ENCODE data around the gene SMC1B.
A peak's percentile ranks its signal among the peaks of the same experiment; 100 is the strongest.
"Not testable (repeated sequence)": the region's sequence is repeated elsewhere in the genome, so short reads cannot be mapped to it uniquely, and the experiment has no call there.

SMC1B gene

GRCh38 chr22:45442116-45442515, 28.7 kb upstream of the SMC1B start:
- DNase-seq: no peak

GRCh38 chr22:45441138-45441537, 27.7 kb upstream of the SMC1B start:
- DNase-seq: peak; percentile 23 to 40

DNA sequence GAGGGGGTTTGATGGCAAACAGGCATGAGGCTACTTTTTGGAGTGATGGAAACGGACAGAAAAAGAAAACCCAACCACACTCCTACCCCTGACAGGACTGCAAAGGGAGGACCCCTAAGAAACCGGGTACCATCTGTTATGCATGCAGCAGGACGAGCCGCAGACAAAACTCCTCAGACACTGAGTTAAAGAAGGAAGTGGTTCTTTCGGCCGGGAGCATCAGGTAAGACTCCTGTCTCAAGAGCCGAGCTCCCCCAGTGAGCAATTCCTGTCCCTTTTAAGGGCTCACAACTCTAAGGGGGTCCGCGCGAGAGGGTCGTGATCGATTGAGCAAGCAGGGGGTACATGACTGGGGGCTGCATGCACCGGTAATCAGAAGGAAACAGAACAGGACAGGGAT, 27.3 kb upstream of the SMC1B start:
- not testable (repeated sequence) for DNase-seq

DNA sequence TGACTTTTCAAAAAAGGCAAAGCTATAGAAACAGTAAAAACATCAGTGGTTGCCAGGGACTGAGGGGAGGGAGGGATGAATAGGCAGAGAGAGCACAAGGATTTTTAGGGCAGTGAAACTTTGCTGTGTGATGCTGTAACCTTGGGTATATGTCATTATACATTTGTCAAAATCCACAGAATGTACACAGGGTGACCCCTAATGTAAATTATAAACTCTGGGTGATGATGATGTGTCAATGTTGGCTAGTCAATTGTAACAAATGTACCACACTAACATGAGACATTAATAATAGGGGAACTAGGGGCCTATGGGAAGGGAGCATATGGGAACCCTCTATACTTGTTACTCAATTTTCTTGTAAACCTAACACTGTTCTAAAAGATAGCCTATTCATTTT, 24.9 kb upstream of the SMC1B start:
- no peak for DNase-seq

DNA sequence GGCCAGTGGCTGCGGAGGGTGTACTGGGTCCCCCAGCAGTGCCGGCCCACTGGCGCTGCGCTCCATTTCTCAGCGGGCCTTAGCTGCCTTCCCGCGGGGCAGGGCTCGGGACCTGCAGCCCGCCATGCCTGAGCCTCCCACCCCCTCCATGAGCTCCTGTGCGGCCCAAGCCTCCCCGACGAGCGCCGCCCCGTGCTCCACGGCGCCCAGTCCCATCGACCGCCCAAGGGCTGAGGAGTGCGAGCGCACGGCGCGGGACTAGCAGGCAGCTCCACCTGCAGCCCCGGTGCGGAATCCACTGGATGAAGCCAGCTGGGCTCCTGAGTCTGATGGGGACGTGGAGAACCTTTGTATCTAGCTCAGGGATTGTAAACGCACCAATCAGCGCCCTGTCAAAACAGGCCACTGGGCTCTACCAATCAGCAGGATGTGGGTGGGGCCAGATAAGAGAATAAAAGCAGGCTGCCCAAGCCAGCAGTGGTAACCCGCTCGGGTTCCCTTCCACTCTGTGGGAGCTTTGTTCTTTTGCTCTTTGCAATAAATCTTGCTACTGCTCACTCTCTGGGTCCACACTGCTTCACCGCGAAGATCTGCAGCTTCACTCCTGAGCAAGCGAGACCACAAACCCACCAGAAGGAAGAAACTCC, 23.6 kb upstream of the SMC1B start:
- not testable (repeated sequence) for DNase-seq

- DNase-seq: peak; percentile 83 to 84
Observed at GRCh38 chr22:45435544-45436139, 22.2 kb upstream of the SMC1B start.

DNA sequence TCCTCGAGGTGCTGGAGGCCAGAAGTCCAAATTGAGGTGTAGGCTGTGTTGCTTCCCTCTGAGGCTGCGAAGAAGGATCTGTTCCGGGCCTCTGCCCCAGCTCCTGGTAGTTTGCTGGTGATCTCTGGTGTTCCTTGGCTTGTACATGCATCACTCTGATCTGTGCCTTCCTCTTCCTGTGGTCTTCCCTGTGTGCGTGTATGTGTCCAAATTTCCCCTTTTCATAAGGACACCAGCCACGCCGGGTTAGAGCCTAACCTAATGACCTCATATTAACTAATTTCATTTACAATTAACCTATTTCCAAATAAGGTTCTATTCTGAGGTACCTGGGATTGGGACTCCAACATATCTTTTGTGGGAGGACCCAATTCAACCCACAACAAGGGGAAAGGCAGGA, 21.6 kb upstream of the SMC1B start:
- DNase-seq: no peak

- no peak for DNase-seq
Observed at GRCh38 chr22:45430871-45431270, 17.5 kb upstream of the SMC1B start.

DNA sequence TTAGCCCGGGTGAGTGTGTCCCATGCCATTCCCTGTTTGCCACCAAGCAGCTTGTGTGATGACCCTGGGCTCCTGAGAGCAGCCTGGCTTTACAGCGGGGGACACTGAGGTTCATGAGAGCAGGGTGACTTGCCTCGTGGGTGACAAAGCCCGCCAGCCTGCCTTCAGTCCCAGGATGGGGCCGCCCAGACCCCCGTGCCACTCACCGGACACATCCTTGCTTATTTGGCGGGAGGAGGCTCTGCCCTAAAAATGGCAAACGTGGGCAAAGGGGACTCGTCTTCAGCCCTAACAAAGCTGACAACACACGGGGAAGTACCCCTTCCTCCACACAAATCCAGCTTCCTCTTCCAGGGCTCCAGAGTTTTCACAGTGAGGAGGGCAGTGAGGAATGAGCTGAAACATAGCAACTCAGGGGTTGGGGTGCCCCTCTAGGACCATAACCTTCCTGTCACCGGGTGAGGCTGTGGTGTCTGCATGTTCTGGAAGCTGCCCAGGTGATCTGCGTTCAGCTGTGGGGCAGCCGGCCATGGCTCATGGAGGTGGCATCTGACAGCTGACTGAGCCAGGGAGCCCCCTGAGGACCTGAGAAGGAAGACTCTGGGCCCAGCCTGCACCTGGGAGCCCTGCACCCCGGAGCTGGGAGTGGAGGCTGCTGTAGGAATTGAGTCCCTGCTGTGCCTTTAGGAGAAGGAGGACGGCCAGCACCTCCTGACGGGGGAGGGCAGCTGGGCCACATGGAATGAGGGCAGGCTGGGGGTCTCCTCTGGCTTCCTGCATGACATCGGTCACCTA, 16.8 kb upstream of the SMC1B start:
- no peak for DNase-seq

DNA sequence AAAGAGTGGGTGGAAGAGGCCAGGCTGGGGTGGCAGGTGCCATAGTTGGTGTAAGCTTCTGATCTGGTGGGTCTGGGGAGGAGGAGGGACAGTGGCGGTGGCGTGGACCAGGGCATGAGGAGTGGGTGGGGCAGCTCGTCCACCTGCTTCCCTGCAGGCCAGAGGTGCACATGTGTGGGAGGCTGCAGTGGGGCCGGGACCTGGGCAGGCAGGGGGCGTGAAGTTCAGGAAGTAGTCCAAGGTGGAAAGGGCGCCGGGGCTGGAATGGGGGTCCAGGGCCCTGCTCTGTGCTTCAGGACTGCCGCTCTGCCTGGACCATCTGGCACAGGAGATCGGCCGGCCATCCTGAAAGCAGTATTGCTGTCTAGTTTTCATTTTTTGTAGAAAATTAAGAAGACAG, 16.0 kb upstream of the SMC1B start:
- DNase-seq: no peak

GRCh38 chr22:45428391-45429385, 15.3 kb upstream of the SMC1B start:
- no peak for DNase-seq

DNA sequence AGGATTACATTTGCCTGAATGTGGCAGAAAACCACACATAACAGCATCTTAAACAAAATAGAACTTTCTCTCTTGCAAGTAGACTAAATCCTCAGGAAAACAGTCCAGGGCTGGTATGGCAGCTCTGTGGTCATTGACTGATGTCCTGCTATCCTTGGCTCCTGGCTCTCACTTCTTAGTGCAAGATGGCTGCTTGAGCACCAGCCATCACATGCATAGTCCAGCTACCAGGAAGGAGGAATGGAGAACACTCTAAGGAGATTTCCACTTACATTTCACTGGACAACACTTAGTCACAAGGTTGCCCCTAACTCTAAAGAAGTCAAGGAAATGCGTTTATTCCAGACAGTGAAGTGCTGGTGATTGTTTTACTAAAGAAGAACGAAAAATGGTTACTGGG, 13.7 kb upstream of the SMC1B start:
- DNase-seq: no peak

DNA sequence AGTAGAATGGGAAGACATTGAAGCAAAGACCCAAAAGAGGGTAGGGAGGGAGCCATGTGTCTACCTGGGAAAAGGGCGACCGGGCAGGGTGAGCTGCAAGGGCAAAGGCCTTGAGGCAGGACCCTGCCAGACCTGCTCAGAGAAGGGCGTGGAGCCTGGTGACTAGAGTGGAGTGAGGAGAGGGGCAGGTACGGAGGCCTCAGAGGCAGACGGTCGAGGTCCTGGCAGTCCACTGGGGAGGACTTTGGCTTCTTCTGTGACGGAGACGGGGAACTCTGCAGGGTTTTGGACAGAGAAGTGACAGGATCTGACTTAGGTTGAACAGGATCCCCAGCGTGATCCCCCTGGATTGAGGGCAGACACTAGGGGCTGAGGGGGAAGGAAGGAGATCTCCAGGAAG, 13.0 kb upstream of the SMC1B start:
- no peak for DNase-seq

DNA sequence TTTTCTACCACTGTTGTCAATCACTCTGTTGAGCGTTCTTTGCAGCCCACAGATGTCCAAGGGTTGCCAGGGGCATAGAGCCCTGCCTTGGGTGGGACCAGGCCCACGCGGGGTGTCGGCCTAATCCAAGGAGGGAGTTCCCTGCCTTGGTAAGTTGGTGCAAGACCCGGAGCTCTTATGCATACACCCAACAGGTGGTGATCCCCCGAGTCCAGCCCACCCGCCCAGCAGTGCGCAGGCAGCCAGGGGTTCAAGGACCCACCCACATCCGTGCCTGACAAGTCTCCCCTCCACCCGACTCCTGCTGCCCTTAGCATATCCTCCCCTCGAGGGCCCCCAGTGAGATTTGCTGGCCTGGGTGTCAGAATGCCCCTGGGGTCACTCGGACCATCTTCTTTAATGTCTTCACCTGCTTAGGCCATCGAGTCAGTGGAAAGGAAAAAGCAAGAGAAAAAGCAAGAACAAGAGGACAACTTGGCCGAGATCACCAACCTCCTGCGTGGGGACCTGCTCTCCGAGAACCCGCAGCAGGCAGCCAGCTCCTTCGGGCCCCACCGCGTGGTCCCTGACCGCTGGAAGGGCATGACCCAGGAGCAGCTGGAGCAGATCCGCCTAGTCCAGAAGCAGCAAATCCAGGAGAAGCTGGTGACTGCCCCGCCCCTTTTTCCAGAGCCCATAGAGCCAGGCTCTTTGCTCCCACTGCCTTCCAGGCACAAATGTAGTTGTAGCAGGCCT, 12.3 kb upstream of the SMC1B start:
- no peak for DNase-seq

GRCh38 chr22:45425101-45425500, 11.7 kb upstream of the SMC1B start:
- DNase-seq: no peak

DNA sequence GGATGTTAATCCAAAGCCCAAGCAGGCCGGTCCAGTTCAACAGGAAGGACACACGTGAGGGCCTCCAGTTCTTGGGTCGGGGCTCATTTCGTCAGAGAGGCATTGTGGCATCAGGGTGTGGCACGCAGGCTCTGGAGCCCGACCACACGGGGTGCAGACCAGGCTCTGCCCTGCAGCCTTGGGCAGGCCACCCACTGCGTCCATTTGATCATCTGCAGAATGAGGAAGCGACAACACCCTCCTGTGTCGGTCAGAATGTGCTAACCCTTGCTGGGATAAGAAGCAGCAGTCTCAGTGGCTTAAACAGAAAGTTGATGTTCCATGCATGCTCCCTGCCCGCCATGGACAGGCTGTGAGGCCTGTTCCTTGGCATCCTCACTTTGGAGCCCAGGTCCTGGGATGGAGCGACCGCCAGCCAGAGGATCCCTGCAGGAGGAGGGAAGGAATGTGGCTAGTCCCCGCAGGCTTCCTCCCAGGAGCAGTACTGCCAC, 10.9 kb upstream of the SMC1B start:
- DNase-seq: no peak

- DNase-seq: no peak
Observed at GRCh38 chr22:45423524-45423923, 10.1 kb upstream of the SMC1B start.

DNA sequence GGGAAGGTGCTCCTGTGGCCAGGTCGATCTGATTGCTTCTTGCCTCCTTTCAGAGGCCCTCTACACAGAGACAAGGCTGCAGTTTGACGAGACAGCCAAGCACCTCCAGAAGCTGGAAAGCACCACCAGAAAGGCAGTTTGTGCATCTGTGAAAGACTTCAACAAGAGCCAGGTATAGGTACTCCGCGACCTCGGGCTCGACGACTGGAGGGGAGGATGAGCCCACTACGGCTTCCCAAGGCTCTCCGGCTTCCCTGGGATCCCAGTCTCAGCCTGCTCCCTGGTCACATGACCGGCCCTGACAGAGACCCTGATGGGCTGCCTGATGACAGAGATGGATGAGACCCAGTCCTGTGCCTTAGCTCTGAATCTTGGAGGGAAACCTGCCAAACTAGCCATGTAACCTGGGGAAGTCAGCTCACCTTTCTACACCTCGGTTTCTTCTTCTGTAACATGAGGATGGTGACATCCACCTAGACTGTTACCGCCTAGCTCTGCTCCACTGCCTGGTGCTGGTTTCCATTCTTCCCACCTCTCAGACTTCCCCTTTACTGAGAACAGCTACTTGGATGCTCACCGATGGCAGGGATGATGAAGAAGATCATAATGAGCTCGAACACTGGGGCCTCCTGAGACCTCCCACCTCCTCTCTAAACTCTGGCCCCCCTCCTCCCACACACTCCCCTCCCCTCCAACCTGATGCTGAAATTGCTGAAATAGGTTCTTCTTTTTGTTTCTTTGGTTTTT, 9.0 kb upstream of the SMC1B start:
- DNase-seq: no peak

DNA sequence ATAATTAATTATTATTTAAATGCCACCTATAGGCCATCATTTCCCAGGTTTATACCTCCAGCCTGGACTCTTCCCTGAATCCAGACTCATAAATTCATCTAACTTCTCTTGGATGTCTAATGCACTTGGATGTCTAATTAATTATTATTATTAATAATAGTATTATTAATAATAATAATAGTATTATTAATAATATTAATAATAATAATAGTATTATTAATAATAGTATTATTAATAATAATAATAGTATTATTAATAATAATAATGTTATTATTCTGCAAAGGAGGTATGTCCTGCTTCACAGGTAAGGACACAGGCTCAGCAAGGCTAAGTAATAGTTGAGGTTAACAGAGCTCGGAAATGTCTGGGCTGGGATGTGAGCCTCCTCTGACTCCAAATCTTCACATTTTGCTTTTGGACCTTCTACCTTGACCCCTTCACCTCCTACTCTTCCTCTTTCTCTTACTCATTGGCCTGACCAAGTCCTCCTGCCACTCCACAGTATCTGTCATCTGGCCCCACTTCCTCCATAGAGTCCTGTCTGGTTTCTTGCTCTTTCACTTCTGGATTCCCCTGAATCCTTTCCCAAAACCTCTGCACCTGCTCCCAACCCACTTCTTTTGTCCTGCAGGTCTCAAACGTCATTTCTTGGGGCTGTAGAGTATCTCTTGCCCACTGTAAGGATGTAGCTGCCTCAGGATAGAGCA, 8.1 kb upstream of the SMC1B start:
- DNase-seq: no peak

DNA sequence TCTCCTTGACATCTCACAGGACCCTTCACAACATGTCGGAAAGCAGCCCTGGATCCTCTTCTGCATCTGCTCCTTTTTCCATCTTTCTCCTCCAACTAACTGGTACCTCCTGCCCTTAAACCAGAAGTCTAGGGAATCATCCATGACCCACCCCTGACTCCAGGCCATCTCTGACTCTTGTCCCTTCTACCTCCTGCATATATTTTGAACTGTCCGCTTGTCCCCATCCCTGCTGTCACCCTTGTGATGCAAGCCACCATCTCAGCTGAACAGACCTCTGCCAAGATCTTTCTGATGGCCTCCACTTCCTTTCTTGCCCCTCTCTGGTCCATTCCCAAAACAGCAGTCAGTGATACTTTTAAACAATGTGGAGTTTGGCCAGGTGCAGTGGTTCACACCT, 7.1 kb upstream of the SMC1B start:
- no peak for DNase-seq

DNA sequence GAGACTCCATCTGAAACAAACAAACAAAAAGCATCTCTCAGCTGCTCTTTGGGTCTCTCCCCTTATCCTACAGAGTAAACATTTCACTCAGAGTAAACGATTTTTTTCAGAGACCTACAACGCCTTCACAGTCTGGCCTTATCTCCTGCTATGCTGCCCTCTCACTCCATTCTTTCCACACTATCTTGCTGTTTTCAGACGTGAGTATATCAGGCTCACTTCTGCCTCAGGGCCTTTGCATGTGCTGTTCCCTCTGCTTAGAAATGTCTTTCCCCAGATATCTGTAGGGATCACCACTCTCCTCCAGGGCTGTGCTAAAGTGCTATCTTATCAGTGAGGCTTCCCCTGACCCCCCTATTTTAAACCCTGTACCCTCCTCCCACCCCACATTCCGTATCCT, 6.6 kb upstream of the SMC1B start:
- no peak for DNase-seq
